PC-9 (cell line): Measurements from ENCODE around the gene RRP15. TPM values are rescaled to one million over a fixed set of nuclear protein-coding genes. Genes with fewer than 3 reads are reported as not detected.
"Not testable (repeated sequence)": the region's sequence is repeated elsewhere in the genome, so short reads cannot be mapped to it uniquely, and the experiment has no call there.

Experiments used
- BruUV-seq: library from RNA; stranded (reverse); fragments of 400-500 nt; replicated peaks from 2 replicates; lab custom pipeline; 2021; lab: Mats Ljungman, UMichigan
- CTCF ChIA-PET: fragments of 300-600 bp; sonication (Branson Sonifier 250); formaldehyde crosslinking; loops from one replicate; lab custom pipeline; 2022; ENCODE audit warnings: antibody characterized with exemption; lab: Charles Lee
- POLR2A ChIA-PET: fragments of 300-600 bp; sonication (Branson Sonifier 250); formaldehyde crosslinking; loops from one replicate; lab custom pipeline; 2022; ENCODE audit warnings: antibody characterized with exemption; ENCODE audit not compliant: unreplicated experiment; lab: Charles Lee
- DNase-seq, 2 experiments: peaks; one replicate each; pipeline versions ENCODE4 v3.0.0 to v3.0.0-alpha.2; 2015 to 2022; ENCODE audit warnings: mixed read lengths in 1 of 2
- H2AFZ ChIP-seq: fragments of 200-600 bp; sonication (generic); 2 replicates; pipeline ENCODE4 v1.8.1; 2017; ENCODE audit warnings: antibody characterized with exemption
- H3F3A ChIP-seq: fragments of 200-600 bp; sonication (generic); 2 replicates; pipeline ENCODE4 v1.8.1; 2017; ENCODE audit warnings: antibody characterized with exemption, mild to moderate bottlenecking, low read depth; ENCODE audit not compliant: insufficient read depth
- H3K27ac ChIP-seq: fragments of 200-600 bp; sonication (generic); 2 replicates; pipeline ENCODE4 v1.6.1; 2016; ENCODE audit warnings: mixed run types
- H3K27me3 ChIP-seq: fragments of 200-600 bp; sonication (generic); 2 replicates; pipeline ENCODE4 v1.6.1; 2016; ENCODE audit warnings: low read depth, mixed run types; ENCODE audit not compliant: insufficient read depth
- H3K36me3 ChIP-seq: fragments of 200-600 bp; sonication (generic); 2 replicates; pipeline ENCODE4 v1.6.1; 2016; ENCODE audit warnings: low read depth, mixed run types
- H3K4me1 ChIP-seq: fragments of 200-600 bp; sonication (generic); replicated peaks from 2 replicates; pipeline ENCODE4 v1.6.1; 2016; ENCODE audit warnings: mixed run types; ENCODE audit not compliant: insufficient read depth
- H3K4me2 ChIP-seq: fragments of 200-600 bp; sonication (generic); 2 replicates; pipeline ENCODE4 v1.6.1; 2017; ENCODE audit warnings: mixed run types
- H3K4me3 ChIP-seq: fragments of 200-600 bp; sonication (generic); 2 replicates; pipeline ENCODE4 v1.6.1; 2016; ENCODE audit warnings: mixed run types
- H3K79me2 ChIP-seq: fragments of 200-600 bp; sonication (generic); 2 replicates; pipeline ENCODE4 v1.6.1; 2017; ENCODE audit warnings: low read depth, mixed run types
- H3K9me2 ChIP-seq: fragments of 200-600 bp; sonication (generic); 2 replicates; pipeline ENCODE4 v1.8.1; 2017; ENCODE audit warnings: mild to moderate bottlenecking; ENCODE audit not compliant: insufficient read depth
- H3K9me3 ChIP-seq: fragments of 200-600 bp; sonication (generic); 2 replicates; pipeline ENCODE4 v1.8.1; 2016; ENCODE audit warnings: low read depth; ENCODE audit not compliant: insufficient read depth
- H4K20me1 ChIP-seq: fragments of 200-600 bp; sonication (generic); 2 replicates; pipeline ENCODE4 v1.8.1; 2017; ENCODE audit not compliant: insufficient read depth
- CTCF ChIP-seq: fragments of 200-600 bp; sonication (generic); conservative IDR thresholded peaks from 2 replicates; pipeline ENCODE4 v1.6.1; 2017; ENCODE audit warnings: mixed run types, antibody characterized with exemption, mild to moderate bottlenecking, moderate library complexity
- EZH2 ChIP-seq: fragments of 200-600 bp; sonication (generic); IDR thresholded peaks from 2 replicates; pipeline ENCODE4 v1.8.0; 2017; ENCODE audit warnings: antibody characterized with exemption, low read depth
- intact Hi-C: fragments of 100-400 bp; cut with micrococcal nuclease; formaldehyde crosslinking; loops from one replicate; pipeline ENCODE4 v1.10.0; 2022; ENCODE audit not compliant: unreplicated experiment
- total RNA-seq: library from RNA; stranded (reverse); gene quantifications from 2 replicates; pipeline ENCODE4 v1.2.3, GENCODE V29; 2021

RRP15 gene
- total RNA-seq, 1 experiment from 2014 or later, result 24.9 TPM

- peaks cover 8% of the 10 kb centered on the region for H3K36me3 ChIP-seq
- no peaks in the 10 kb centered on the region for H3F3A ChIP-seq
- no peak overlapping the region for H3K4me3 ChIP-seq
- no peaks in the 10 kb centered on the region for H3K79me2 ChIP-seq
- H3K27ac ChIP-seq, result no peak overlapping the region
- DNase-seq, result no peak
- H3K4me1 ChIP-seq, result no peaks in the 10 kb centered on the region
- no peaks in the 10 kb centered on the region for H3K9me2 ChIP-seq
- no peak overlapping the region for H3K4me2 ChIP-seq
- ChIA-PET POLR2A (no interaction called here), CTCF (no interaction called here)
- no peaks in the 10 kb centered on the region for H3K27me3 ChIP-seq
- no peak for TF ChIP-seq EZH2
- no peak for TF ChIP-seq CTCF
- no peaks in the 10 kb centered on the region for H4K20me1 ChIP-seq
- intact Hi-C loops, result no loop called here
- no TSS peak for BruUV-seq
- H2AFZ ChIP-seq, result no peak overlapping the region
- no peaks in the 10 kb centered on the region for H3K9me3 ChIP-seq
Observed at GRCh38 chr1:218314316-218314715, 29.2 kb downstream of the RRP15 start.

GRCh38 chr1:218315638-218316037 lies 30.5 kb downstream of the RRP15 start:
- H3K79me2 ChIP-seq, result no peaks in the 10 kb centered on the region
- H3F3A ChIP-seq, result no peaks in the 10 kb centered on the region
- peaks cover 8% of the 10 kb centered on the region for H3K36me3 ChIP-seq
- H3K9me2 ChIP-seq, result no peaks in the 10 kb centered on the region
- no peak overlapping the region for H2AFZ ChIP-seq
- no peak for DNase-seq
- H3K27ac ChIP-seq, result no peak overlapping the region
- no peaks in the 10 kb centered on the region for H4K20me1 ChIP-seq
- no peak overlapping the region for H3K4me3 ChIP-seq
- TF ChIP-seq EZH2, result no peak
- TF ChIP-seq CTCF, result no peak
- H3K9me3 ChIP-seq, result no peaks in the 10 kb centered on the region
- no TSS peak for BruUV-seq
- intact Hi-C loops, result no loop called here
- CTCF ChIA-PET, result interaction anchor here (0.6 kb wide), 1 partner anchor 19 kb away, joined by 6 read pairs; no protein-coding TSS in a partner anchor
- H3K4me1 ChIP-seq, result no peaks in the 10 kb centered on the region
- H3K27me3 ChIP-seq, result no peaks in the 10 kb centered on the region
- POLR2A ChIA-PET, result no interaction called here
- H3K4me2 ChIP-seq, result no peak overlapping the region

- H3K79me2 ChIP-seq, result no peaks in the 10 kb centered on the region
- no peak overlapping the region for H3K4me2 ChIP-seq
- H3K36me3 ChIP-seq, result no peaks in the 10 kb centered on the region
- no peaks in the 10 kb centered on the region for H3F3A ChIP-seq
- no peaks in the 10 kb centered on the region for H3K9me2 ChIP-seq
- CTCF ChIA-PET, result no interaction called here
- POLR2A ChIA-PET, result no interaction called here
- H3K9me3 ChIP-seq, result no peaks in the 10 kb centered on the region
- TF ChIP-seq CTCF, result no peak
- TF ChIP-seq EZH2, result no peak
- no peak overlapping the region for H2AFZ ChIP-seq
- no peak overlapping the region for H3K4me3 ChIP-seq
- H3K27me3 ChIP-seq, result no peaks in the 10 kb centered on the region
- DNase-seq, result no peak
- no peaks in the 10 kb centered on the region for H4K20me1 ChIP-seq
- intact Hi-C loops, result no loop called here
- H3K4me1 ChIP-seq, result no peaks in the 10 kb centered on the region
- H3K27ac ChIP-seq, result no peak overlapping the region
- BruUV-seq, result no TSS peak
Observed at GRCh38 chr1:218317061-218317460, 32.0 kb downstream of the RRP15 start.

- CTCF ChIA-PET, result not testable (repeated sequence)
Observed at GRCh38 chr1:218320182-218320581, 35.1 kb downstream of the RRP15 start.

More at GRCh38 chr1:218320182-218320581, 35.1 kb downstream of the RRP15 start:
- H3K79me2 ChIP-seq, H3K4me1 ChIP-seq, H3K4me3 ChIP-seq, H3K9me2 ChIP-seq, DNase-seq, H3K27me3 ChIP-seq, H3K4me2 ChIP-seq, H2AFZ ChIP-seq, H3F3A ChIP-seq, H3K36me3 ChIP-seq, H3K27ac ChIP-seq, H3K9me3 ChIP-seq, H4K20me1 ChIP-seq, POLR2A ChIA-PET, BruUV-seq: not testable (repeated sequence)
- intact Hi-C loops, result loop anchor here (10.0 kb wide), 1 partner anchor 1655 kb away; no protein-coding TSS in a partner anchor
